Measurements from ENCODE around the gene FASTK.

DNA sequence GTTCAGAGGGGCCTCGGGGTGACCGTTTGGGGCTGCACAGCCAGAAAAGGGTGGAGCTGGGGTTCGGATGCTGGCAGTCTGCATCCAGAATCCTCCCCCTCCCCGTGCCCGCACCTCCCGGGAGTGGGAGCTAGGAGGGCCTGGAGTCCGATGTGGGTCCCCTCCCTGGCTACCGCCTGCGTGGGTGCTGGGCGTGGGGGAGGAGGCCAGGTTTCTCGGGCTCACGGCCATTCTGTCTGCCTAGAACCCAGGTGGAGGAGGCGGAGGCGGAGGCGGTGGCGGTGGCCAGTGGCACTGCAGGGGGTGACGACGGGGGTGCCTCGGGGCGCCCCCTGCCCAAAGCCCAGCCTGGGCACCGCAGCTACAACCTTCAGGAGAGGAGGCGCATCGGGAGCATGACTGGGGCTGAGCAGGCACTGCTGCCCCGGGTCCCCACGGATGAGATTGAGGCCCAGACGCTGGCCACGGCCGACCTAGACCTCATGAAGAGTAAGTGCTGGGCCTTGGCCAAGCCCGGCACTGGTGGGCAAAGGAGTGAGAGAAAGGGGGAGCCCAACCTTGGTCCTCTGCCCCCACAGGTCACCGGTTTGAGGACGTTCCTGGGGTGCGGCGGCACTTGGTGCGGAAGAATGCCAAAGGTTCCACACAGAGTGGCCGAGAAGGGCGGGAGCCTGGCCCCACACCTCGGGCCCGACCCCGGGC, 14.2 kb downstream of the FASTK start:
- TF ChIP-seq, protein P1, sequence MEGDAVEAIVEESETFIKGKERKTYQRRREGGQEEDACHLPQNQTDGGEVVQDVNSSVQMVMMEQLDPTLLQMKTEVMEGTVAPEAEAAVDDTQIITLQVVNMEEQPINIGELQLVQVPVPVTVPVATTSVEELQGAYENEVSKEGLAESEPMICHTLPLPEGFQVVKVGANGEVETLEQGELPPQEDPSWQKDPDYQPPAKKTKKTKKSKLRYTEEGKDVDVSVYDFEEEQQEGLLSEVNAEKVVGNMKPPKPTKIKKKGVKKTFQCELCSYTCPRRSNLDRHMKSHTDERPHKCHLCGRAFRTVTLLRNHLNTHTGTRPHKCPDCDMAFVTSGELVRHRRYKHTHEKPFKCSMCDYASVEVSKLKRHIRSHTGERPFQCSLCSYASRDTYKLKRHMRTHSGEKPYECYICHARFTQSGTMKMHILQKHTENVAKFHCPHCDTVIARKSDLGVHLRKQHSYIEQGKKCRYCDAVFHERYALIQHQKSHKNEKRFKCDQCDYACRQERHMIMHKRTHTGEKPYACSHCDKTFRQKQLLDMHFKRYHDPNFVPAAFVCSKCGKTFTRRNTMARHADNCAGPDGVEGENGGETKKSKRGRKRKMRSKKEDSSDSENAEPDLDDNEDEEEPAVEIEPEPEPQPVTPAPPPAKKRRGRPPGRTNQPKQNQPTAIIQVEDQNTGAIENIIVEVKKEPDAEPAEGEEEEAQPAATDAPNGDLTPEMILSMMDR (IDR thresholded peaks at IDR 0.05 in 2 of 3, conservative IDR thresholded peaks at IDR 0.05 in 1 of 3; ENCODE audit: borderline replicate concordance in 1 of 3, insufficient read depth in 1 of 3, low read depth in 2 of 3, low read length in 2 of 3): no peak
- TF ChIP-seq ZNF274 (IDR thresholded peaks at IDR 0.05; ENCODE audit: low read depth, low read length): no peak
- TF ChIP-seq EZH2 (IDR thresholded peaks at IDR 0.05): no peak
- TF ChIP-seq CEBPB (IDR thresholded peaks at IDR 0.05; ENCODE audit: low read depth): no peak
- TF ChIP-seq CBX3 (IDR thresholded peaks at IDR 0.05; ENCODE audit: low read depth): no peak
- no peak for TF ChIP-seq SIN3A (IDR thresholded peaks at IDR 0.05; ENCODE audit: low read depth)
- TF ChIP-seq POLR2A (IDR thresholded peaks at IDR 0.05; ENCODE audit: borderline replicate concordance, extremely low read depth, insufficient read depth, insufficient read length): no peak

Data from HCT116 (cell line).